ENCODE data around the gene LTBR.

Gene LTBR

DNA sequence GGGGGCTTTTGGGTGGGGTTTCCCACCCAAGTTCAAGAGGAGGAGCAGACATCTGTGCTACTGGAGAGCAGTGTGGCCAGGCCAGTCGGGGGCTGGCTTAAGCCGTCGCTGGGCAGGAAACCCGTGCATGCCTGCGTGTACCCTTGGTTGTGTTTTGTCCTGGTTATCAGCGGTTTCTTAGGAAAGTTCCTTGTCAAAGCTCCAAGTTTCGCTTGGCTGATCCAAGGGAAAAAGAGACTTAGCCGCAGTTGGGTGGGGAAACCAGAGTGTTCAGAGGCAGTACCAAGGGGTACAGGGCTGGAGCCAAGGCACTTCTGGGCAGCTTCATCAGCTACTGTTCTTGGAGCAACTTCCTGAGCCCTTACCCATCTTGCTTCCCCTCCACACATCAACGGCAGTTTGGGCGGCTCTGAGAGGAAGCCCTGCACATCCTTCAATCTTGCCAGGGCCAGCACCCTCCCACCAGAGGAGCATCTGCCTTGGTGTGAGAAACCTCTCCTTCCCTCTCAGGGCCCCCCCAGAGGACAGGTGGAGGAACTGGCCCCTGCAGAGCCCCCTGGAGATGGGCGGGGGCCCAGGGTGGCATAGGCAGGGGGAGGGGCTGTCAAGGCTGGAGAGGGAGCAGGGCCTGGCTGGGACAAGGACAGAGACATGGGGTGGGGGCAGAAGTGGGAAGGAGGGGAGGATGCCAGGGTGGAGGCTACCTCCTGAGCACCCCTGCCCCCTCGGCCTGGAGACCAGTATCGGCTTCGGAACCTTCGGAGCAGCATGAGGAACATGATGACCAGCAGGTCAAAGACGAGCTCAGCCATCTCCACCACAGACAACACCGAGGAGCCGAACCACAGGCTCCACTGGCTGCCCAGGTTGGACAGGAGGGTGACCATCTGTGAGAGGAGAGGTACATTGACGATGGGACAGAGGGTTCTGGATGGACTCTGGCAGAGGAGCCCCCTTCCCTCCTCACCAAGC, 36.3 kb upstream of the LTBR start:
- Histone ChIP-seq H3K36me3 (ENCODE audit: control insufficient read depth, insufficient read depth, low read length) (no peaks in the 10 kb centered on the region), H3K9ac (no peak overlapping the region), H2AFZ (no peak overlapping the region), H3K4me2 (ENCODE audit: low read length) (no peak overlapping the region), H3K79me2 (peaks cover 10% of the 10 kb centered on the region), H3K4me1 (peaks cover 12% of the 10 kb centered on the region), H3K9me3 (ENCODE audit: control insufficient read depth, low read length) (no peaks in the 10 kb centered on the region), H3K4me3 (ENCODE audit: low read depth, low read length) (no peak overlapping the region), H3K27me3 (ENCODE audit: control insufficient read depth, insufficient read depth, low read length) (no peaks in the 10 kb centered on the region), H3K27ac (peak overlapping the region; percentile 61)
- no peak for TF ChIP-seq CTCF (IDR thresholded peaks at IDR 0.05)

DNA sequence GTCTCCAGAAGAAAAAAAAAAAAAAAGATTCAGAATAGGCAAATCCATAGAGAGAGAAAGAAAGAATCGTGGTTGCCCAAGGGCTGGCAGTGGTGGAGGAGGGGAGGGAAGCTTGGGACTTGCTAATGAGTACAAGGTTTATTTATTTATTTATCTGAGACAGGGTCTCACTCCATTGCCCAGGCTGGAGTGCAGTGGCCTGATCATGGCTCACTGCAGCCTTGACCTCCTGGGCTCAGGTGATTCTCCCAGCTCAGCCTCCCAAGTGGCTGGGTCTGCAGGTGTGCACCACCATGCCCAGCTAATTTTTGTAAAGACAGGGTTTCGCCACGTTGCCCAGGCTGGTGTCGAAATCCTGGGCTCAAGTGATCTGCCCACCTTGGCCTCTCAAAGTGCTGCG, 32.3 kb upstream of the LTBR start:
- Histone ChIP-seq H3K27ac (no peak overlapping the region), H3K9me3 (ENCODE audit: control insufficient read depth, low read length) (no peaks in the 10 kb centered on the region), H3K9ac (no peak overlapping the region), H3K36me3 (ENCODE audit: control insufficient read depth, insufficient read depth, low read length) (no peaks in the 10 kb centered on the region), H2AFZ (no peak overlapping the region), H3K4me1 (peaks cover 2% of the 10 kb centered on the region), H3K27me3 (ENCODE audit: control insufficient read depth, insufficient read depth, low read length) (no peaks in the 10 kb centered on the region), H3K4me3 (ENCODE audit: low read depth, low read length) (no peak overlapping the region), H3K4me2 (ENCODE audit: low read length) (no peak overlapping the region), H3K79me2 (no peaks in the 10 kb centered on the region)
- no peak for TF ChIP-seq CTCF (IDR thresholded peaks at IDR 0.05)

GRCh38 chr12:6352193-6353173, 31.5 kb upstream of the LTBR start:
- Histone ChIP-seq H3K4me1 (peaks cover 5% of the 10 kb centered on the region), H3K4me3 (ENCODE audit: low read depth, low read length) (no peak overlapping the region), H3K9ac (no peak overlapping the region)

More at GRCh38 chr12:6352193-6353173, 31.5 kb upstream of the LTBR start:
- Histone ChIP-seq H3K36me3 (ENCODE audit: control insufficient read depth, insufficient read depth, low read length) (no peaks in the 10 kb centered on the region), H3K27ac (no peak overlapping the region), H3K4me2 (ENCODE audit: low read length) (no peak overlapping the region), H3K27me3 (ENCODE audit: control insufficient read depth, insufficient read depth, low read length) (no peaks in the 10 kb centered on the region), H3K79me2 (no peaks in the 10 kb centered on the region), H3K9me3 (ENCODE audit: control insufficient read depth, low read length) (no peaks in the 10 kb centered on the region), H2AFZ (no peak overlapping the region)
- no peak for TF ChIP-seq CTCF (IDR thresholded peaks at IDR 0.05)

Measured in parathyroid adenoma (tissue), 2 donors.